ENCODE data around the gene RBCK1.
"Not testable (repeated sequence)": the region's sequence is repeated elsewhere in the genome, so short reads cannot be mapped to it uniquely, and the experiment has no call there.

Gene RBCK1

GRCh38 chr20:407953-408842 is at the start of gene RBCK1:
RBCK1 (plus strand) TSS chr20:408299; CDS start chr20:408758, 459 bp downstream.
- DNase-seq: peak; percentile 66

DNA sequence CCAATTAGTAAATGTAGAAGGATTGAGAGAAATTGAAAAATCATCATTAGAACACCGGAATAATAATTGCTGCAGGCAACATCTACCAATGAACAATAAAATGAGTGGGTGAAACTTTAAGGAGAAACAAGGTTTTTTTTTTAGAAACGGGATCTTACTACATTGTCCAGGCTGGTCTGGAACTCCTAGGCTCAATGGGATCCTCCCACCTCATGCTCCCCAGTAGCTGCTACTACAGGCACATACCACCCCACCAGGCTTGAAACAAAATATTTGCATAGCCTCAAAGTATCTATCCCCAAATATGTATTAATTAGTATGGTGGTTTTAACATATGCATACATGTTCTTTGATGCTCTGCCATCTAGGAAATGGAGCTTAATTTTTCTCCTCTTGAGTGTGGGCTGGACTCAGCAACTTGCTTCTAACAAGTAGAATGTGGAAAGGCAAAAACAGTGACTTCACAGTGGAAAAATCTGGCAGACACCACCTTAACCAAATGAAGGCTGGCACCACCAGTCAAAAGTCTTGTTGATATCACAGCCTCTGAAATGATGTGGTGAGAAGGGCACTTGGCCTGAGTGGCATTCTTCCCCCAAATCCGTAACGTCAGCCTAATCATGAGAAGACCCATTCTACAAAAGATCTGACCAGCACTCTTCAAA is 49.1 kb upstream of the RBCK1 start:
- DNase-seq: no peak

DNA sequence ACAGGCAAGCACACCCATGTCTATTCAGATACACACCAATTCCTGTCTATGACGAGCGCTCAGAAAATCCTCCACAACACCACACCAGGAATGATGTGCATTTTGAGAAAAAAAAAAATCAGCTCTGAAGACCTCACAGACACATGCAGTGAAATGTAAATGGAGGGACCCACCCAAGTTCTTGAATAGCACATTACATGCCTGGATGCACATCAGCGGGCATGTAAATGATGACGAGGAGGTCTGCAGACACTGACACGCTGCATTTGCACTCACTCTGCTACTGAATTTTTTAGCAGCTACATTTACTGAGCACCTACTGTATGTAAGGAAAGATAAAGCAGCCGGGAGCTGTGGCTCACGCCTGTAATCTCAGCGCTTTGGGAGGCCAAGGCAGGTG is 46.5 kb upstream of the RBCK1 start:
- DNase-seq: peak; percentile 18

DNA sequence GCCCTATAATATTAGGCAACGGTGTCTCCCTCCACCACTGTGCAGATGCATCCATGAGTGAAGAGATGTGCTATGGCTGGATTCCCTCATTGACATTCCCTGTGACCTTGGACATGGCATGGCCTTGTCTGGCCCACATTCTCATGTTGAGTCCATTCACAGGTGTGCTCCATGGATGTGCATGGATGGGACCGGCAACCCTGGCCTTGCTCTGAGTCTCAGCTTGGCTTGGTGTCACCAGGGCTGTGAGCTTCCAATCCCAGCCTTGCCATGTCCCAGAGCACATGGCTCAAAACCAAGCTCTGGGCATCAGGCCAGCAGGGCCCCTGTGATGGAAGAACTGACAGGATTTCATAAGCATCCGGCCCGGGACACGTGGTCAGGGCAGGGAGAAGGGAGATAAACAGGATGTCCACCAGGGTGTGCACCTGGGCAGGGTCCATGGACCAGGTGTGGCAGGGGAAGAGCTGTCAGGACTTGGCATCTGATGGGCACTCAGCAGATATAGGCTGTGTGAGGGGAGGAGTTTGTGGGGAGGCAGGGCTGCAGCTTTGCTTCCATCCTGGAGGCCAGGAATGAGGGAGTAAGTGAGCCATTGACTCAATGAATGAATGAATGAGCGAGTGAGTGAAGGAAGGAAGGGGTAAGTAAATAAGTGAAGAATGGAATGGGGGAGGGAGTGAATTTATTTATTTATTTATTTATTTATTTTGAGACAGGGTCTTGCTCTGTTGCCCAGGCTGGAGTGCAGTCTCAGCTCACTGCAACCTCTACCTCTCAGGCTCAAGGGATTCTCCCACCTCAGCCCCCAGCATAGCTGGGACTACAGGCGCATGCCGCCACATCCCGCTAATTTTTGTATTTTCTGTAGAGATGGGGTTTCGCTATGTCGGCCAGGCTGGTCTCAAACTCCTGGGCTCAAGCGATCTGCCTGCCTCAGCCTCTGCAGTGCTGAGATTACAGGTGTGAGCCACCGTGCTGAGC is 45.5 kb upstream of the RBCK1 start:
- DNase-seq: peak; percentile 21

DNA sequence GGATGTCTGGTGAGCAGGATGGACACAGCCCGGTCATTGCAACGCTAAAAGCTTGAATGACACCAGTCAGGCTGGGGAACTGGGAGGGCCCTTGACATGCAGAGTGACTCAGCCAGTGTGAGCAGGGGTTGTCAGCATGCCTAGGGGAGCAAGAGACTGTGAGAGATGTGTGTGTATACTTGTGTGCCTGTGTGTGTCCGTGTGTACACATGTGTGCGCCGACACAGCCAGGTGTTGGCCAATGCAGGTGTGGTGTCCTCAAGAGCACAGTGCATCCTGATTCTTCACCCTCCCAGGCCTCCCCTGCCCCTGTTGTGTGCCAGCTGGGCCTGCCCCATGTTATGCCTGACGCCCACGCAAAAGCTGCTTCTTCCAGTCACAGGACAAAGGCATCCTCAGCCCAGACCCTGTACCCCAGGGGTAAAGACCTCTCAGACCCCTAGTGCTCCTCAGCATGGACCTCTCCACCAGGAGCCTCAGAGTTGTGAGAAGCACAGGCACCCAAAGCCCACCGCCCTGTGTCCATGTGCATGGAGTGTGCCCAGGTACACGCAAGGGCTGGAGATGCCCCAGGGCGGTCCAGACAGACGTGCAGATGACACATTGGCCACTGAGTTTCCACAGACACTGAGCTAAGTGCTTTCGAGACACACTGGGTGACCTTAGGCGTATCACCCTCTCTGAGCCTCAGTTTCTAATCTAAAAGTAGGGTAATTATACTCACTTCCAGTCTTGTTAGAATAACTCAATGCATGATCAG is 44.6 kb upstream of the RBCK1 start:
- no peak for DNase-seq

GRCh38 chr20:364905-365794 is 42.9 kb upstream of the RBCK1 start:
- no peak for DNase-seq

DNA sequence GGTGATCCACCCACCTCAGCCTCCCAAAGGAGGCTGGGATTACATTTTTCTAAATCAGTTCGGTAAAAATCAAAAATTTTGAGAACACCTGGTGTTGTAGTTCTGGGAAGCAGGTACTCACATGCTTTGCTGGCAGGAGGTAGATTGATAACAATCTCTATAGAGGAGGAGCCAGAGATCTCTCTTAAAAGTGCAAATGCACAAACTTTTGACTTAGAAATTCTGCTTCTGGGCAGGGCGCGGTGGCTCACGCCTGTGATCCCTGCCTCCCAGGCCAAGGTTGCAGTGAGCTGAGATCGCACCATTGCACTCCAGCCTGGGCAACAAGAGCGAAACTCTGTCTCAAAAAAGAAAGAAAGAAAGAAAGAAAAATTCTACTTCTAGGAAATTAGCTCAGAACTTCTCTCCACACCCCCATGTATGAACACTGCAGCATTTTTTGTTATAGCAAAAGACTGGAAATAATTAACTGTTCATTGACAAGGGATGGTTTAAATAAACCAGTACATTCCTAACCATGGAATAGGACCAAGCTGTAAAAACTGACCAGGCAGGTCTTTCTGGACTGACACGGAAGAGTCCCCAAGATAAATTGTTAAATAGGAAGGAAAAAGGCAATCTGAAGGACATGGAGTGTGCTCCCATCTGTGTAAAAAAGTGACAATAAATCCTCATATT is 41.9 kb upstream of the RBCK1 start:
- no peak for DNase-seq

GRCh38 chr20:366719-367485 is 41.2 kb upstream of the RBCK1 start:
- DNase-seq: no peak

GRCh38 chr20:367486-367887 is 40.6 kb upstream of the RBCK1 start:
- DNase-seq: no peak

DNA sequence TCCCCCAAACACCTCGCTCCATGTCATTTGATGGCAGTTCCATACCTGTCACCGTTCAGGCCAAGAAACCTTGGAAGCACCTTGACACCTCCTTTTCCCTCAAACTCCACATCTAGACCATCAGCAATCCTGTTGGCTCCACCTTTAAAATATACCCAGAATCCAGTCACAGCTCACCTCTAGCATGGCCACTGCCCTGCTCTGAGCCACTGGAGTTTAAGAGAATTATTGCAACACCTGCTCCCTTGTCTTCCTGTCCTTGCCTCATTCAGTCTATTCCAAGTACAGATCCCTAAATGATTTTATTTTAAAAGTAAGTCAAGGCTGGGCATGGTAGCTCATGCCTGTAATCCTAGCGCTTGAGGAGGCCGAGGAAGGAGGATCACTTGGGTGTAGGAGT is 39.2 kb upstream of the RBCK1 start:
- DNase-seq: no peak

DNA sequence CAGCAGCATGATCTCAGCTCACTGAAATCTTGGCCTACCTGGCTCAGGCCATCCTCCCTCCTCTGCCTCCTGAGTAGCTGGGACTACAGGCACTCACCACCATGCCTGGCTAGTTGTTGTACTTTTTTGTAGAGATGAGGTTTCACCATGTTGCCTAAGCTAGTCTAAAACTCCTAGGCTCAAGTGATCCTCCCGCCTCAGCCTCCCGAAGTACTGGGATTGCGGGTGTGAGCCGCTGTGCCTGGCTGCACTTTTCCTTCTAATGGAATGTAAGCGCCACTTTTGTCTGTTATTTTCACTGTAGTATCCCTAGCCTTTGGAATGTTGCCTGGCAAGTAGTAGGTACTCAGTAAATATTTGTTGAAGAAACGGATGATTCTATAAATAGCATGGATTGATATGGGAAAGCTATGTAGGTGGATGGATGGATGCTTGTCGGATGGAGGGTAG is 37.9 kb upstream of the RBCK1 start:
- DNase-seq: no peak

GRCh38 chr20:370977-371754 is 36.9 kb upstream of the RBCK1 start:
- no peak for DNase-seq

- DNase-seq: no peak
These were observed 36.1 kb upstream of the RBCK1 start for GRCh38 chr20:371755-372542.

DNA sequence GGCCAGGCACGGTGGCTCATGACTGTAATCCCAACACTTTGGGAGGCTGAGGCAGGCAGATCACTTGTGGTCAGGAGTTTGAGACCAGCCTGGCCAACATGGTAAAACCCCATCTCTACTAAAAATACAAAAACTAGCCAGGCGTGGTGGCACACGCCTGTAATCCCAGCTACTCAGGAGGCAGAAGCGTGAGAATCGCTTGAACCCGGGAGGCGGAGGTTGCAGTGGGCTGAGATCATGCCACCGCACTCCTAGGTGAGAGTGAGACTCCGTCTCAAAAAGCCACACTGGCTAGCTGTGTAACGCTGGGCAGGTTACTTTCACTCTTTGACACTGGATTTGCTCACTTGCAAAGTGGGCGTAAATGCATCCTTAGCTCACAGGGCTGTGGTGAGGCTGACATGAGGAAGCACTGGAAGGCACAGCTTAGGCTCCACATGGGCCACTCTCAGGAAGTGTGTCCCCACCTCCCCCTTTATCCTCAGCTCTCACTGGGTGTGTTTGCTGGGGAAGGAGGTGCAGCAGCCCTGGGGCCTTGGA is 35.5 kb upstream of the RBCK1 start:
- not testable (repeated sequence) for DNase-seq

DNA sequence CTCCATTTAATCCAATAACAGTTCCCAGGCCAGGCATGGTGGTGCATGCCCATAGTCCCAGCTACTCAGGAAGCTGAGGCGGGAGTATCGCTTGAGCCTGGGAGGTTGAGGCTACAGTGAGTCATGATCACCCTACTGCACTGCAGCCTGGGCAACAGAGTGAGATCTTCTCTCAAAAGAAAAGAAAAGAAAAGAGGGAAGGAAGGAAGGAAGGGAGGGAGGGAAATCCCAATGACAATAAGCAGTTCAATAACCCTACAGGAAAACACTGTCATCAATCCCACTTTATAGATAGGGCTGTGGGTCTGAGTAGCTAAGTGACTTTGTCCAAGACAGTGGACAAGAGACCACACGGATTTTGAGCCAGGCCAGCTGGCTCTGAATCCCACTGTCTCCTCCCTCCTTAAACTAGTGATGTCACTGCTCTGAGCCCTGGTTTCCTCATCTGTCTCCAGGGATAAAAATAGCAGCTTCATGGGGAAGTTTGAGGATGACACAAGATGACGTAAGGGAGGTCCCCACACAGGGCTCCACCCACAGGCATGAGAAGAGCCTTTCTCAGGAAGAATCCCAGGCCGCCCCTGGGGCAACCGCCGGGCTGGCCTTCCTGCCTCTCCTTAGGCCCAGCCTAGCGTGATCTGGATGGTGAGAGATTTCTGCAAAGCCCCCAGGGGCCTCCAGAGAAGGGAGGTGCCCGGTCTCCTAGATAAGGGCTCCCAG is 34.8 kb upstream of the RBCK1 start:
- DNase-seq: no peak

- DNase-seq: no peak
These were observed 32.7 kb upstream of the RBCK1 start for GRCh38 chr20:375265-375889.

DNA sequence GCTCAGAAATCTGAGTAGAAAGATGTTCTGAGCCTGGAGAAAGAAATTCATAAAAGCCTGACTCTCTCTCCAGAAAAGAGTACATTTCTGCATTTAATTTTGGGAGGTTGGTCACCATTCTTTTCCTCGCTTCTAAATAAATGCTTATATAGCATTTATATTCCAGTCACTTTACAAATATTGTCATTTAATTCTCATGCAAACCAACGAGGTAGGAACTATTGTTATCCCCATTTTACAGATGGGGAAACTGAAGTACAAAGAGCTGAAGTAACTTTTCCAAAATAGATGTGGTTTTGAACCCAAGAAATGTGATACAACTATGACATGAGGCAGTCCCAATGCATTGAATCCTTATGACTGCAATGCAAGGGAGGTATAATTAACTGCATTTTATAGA is 32.0 kb upstream of the RBCK1 start:
- DNase-seq: no peak
